GM21786 (cell line): Measurements from ENCODE around the gene ACBD4.
"Not testable (repeated sequence)": the region's sequence is repeated elsewhere in the genome, so short reads cannot be mapped to it uniquely, and the experiment has no call there.

ENCODE experiments used
- ATAC-seq: cut with Tn5 transposase; IDR thresholded peaks from one replicate; pipeline ENCODE4 v1.9.1; 2021; ENCODE audit not compliant: unreplicated experiment

Gene ACBD4

DNA sequence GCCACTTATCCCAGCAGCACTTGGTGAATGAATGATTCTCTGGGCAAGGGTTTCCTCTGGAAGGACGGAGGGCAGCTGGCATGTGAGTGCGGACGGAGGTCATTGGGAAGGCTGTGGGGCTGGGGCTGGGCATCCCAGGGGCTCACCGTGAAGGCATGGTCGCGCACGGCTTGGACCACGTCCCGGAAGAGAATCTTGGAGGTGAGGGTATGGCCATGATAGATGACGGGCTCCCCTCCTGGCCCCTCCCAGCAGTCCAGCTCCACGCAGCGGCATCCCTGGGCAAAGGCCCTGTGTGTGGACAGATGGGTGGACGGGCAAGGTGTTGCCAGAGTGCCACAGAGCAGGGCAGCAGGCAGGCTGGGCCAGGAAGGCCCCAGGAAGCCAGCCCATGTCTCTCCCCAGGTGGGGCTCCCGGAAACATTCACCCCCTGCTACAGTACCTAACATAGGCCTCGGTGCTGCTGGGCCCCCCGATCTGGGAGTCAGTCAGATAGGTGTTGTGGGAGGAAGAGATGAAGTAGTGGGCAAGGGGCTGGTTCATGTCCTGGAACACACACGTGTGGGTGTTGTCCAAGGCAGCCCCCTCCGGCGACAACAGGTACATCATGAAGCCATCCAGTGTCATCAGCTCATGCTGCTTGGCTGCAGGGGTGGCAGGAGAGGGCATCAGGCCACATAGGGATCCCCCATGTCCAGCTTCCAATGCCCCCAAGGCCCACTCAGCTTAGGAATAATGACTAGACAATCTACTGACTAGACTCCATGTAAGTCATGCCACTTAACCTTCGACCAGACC, 17.4 kb upstream of the ACBD4 start:
- no peak for ATAC-seq

DNA sequence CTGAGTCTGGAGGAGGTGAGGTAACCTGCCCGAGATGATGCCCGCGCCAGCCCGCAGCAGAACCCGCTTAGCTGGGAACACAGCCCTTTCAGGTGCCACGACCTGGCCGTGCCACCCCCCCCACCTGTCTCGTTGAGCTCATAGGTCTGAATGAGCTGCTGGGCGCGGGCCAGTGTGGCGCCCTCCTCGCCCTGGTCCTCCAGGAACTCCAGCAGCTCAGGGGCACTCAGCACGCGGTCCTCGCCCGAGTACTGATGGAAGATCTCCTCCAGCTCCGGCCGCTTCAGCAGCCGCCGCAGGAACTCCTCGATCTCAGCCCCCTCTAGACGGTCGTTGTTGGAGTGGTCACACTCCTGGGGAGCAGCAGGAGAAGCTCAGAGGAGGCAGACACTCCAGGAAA, 16.8 kb upstream of the ACBD4 start:
- ATAC-seq, result no peak

DNA sequence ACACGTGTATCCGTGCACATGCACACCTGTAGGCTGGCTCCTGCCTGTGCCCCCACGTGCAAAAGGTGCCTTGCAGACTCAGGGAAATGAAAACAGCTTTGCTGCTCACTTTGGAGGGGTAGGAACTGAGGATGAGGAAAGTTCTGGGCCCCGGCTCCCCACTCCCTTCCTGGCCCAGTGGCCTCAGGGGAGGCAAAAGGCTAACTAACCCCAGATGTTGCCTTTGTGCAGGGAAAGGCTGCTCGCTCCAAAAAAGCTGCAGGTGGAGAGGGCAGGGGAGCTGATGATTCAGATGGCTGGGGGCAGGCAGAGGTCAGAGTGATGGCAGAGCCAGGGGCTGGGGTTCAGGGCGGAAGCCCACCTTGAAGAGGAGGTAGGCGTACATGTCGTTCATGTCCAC, 15.5 kb upstream of the ACBD4 start:
- ATAC-seq, result no peak

DNA sequence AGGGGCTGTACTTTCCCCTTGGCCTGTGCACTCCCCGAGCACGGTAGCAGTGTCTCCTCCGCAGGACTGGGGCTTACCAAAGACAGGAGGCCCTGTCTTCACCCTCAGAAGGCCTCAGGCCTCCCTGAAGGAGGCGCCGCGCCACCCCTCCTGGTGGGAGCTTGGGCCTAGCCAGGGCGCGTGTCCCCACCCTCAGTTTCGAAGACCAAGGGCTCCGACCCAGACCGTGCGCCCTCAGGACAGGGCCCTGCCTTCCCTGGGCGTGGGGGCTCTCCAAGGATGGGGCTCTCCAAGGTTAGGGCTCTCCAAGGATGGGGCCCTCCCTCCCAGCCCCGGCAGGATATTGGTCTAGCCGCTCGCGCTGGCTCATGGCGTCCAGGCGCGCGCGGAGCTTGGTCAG, 14.9 kb upstream of the ACBD4 start:
- ATAC-seq, result no peak

DNA sequence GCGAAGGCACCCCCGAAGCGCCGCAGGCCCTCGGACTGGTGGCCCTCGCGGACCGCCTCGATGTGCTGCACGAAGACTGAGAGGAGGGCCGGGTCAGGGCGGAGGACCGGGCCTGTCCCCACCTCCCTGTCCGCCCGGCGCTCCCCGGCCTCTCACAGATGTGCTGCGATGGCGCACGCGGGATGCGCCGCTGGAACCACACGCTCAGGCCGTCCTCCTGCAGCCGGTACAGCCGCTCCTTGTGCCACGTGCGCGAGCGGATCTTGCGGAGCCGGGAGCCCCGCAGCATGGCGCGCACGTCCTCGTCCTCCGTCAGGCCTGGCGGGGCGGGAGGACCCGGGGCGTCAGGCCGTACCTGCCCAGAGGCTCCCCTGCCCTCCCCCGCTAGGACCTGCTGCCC, 14.4 kb upstream of the ACBD4 start:
- no peak for ATAC-seq

DNA sequence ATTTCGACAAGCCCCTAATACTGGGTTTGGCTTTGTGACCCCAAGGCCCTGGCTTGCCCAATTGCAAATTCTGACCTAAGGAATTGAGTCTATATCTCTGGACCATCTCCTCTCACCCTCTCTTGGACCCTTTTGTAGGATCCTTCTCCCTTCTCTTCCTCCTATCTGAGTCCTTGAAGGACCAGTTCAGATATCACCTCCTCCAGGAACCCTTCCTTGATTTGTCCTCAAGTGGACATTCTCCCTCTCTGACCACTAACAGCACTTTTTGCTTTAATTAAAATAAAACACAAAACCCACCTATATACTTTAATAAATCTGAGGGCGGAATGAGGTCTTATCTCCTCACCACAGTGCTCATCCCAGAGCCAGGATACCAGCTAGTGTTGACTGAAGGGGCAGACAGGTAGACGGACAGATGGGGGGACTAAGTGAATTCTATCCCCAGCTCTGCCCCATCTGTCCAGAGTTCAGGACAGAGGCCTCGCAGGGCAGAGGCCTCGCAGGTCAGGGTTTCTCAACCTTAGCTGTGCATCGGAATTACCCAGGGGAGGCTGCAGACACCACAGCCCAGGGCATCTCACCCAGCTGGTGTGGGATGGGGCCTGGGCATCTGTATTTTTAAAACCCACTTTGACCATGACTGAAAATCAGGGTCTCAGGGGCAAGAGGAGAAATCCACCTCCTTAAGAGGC, 12.3 kb upstream of the ACBD4 start:
- ATAC-seq, result no peak

DNA sequence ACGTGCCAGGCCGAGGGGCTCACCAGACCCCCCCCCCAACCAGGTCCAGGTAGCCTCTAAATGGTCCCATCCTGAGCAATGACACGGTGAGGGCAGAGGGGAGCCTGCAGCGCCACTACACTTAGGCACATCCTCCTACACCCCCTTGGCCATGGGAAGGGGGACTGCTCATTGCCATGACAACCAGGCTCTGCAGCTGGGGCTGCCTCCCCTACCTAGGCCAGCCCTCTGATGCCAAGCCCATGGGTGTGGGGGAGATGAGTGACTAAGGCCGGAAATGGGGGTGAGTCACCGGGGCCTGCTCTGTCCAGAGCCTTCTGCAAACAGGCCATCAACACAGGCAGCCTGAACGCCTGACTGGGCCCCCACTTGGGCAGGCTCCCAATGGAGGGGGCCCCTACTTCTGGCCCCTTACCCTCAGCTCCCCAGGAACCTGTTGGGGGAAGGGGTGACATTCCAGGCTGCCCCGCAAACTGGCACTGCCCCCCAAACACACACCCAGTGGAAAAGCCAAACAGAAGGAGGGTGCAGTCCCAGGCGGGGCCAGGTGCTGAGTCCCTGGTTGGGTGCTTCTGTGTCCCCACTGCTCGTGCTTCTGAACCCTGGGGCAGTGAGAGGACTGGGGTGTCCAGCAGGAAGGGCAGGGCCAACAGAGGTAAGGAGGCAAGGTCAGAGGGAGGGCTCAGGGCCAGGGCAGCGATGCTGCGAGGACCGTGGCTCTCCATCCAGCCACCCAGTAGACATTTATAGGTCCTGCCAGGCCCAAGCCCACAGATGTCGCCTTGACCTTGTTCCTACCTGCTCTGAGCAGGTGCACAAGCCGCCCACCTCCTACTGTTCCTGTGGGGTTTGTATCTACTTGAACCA, 11.3 kb upstream of the ACBD4 start:
- ATAC-seq, result no peak

DNA sequence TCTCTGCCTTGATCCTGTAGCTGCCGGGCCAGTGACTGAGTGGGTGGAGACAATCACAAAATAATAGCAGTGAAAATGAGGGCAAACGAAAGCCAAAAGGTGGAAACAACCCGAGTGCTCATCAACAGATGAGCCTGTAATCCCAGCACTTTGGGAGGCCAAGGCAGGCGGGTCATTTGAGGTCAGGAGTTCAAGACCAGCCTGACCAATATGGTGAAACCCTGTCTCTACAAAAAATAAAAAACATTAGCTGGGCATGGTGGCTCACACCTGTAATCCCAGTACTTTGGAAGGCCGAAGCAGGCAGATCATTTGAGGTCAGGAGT, 10.7 kb upstream of the ACBD4 start:
- ATAC-seq, result not testable (repeated sequence)

DNA sequence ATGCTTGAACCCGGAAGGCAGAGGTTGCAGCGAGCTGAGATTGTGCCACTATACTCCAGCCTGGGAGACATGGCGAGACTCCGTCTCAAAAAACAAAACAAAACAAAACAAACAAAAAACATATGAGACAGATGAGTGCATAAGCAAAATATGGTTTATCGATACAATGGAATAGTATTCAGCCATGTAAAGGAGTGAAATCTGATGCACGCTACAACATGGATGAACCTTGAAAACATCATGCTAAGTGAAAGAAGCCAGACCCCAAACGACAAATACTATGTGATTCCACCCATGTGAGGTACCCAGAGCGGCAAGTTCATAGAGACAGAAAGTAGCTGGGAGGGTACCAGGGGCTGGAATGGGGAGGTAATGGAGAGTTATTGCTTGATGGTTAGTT, 10.0 kb upstream of the ACBD4 start:
- ATAC-seq, result no peak

DNA sequence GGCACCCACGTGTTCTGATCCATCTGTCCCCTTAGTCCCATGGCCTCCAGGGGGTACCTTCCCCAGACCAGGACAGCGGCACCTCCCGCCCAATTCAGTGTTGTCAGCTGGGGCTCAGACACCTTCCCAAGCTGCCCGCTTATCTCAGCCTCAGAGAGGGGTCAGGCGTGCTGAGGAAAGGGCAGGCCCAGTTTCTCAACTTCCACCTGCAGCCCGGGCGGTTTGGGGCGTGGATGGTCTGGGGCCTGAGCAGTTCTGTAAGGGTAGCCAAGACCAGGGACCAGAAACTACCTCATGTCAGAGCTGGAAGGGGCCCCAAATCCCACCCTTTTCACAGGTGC, 8.3 kb upstream of the ACBD4 start:
- ATAC-seq, result no peak

DNA sequence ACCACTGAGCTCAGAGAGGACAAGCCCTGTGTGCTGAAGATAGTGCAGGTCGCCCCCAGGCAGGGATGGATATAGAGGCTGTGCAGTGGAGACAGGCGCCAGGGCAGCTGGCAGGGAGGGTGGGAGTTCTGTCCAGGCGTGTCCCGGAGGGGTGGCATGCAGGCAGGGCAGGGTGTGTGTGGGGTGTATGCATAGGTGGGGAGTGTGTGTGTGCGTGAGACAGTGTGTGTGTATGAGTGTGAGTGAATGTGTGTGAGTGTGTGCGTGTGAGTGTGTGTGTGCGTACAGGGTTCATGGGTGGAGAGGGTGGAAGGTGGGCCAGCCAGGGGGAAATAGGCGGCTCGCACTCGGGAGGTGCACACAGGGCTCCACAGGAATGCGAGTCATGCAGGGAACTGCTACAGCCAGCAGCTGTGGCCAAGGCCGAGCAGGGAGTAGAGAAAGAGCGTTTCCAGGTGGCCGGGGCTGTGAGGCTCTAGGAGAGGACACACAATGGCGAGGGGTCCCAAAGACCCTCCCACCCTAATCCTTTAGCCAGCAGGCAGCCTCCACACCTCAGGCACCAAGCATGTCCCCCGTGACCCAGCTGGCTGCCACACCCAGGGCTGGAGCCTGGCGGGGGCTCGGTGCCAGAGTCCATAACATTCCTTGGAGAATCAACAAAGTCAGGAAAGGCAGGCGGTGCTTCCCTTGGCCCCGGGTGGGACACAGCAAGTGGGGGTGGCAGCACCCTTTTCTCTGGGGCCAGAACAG, 7.8 kb upstream of the ACBD4 start:
- ATAC-seq, result no peak

DNA sequence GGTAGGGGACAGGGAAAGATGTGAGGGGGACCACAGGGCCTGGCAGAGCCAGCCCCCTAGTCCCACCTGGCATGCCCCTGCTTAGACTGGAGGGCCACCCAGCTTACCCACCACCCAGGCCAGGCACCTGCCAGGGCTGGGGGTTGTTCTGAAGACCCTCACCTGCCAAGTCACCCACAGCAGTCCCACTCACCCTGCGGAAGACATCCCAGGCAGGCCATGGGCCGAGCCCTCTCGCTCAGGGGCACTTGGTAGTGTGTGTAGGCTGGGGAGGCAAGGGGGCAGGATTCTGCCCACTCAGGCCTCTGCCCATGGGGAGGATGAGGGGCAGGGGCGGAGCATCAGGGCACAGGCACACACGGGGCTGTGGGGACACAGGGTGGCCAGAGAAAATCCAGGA, 7.2 kb upstream of the ACBD4 start:
- ATAC-seq, result no peak

DNA sequence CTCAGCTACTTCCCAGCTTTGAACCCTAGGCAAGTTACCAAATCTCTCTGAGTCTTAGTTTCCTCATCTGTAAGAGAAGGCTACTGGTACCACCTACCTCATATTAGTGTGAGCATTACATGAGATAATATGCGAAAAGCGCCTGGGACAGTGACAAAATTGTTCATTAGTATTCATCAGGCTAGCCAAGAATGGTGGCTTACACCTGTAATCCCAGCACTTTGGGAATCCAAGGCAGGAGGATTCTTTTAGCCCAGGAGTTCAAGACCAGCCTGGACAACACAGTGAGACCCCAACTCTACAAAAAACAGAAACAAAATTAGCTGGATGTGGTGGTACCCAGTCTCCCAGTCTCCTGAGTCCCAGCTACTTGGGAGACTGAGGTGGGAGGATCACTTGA, 6.5 kb upstream of the ACBD4 start:
- ATAC-seq, result no peak

DNA sequence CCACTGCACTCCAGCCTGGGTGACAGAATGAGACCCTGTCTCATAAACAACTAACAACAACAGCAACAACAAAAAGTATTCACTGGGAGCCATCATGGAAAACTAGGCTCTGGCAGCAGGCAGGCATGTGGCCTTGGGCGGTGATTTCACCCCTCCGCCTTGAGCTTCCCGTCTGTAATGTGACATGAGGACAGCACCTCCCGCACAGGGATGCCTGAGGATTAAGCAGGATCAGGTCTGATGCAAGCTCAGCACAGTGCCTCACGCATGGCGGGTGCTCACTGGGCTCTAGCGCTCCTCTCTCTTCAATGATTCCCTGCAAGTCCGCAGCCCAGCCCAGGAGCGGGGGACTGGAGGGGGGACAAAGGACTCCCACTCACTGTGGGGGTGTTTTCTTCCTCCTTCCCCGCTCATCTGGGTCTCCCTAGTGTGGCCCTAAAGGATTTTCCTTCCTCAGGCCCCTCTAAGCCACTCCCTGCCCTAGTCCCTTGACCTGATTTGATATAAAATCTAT, 6.0 kb upstream of the ACBD4 start:
- no peak for ATAC-seq

DNA sequence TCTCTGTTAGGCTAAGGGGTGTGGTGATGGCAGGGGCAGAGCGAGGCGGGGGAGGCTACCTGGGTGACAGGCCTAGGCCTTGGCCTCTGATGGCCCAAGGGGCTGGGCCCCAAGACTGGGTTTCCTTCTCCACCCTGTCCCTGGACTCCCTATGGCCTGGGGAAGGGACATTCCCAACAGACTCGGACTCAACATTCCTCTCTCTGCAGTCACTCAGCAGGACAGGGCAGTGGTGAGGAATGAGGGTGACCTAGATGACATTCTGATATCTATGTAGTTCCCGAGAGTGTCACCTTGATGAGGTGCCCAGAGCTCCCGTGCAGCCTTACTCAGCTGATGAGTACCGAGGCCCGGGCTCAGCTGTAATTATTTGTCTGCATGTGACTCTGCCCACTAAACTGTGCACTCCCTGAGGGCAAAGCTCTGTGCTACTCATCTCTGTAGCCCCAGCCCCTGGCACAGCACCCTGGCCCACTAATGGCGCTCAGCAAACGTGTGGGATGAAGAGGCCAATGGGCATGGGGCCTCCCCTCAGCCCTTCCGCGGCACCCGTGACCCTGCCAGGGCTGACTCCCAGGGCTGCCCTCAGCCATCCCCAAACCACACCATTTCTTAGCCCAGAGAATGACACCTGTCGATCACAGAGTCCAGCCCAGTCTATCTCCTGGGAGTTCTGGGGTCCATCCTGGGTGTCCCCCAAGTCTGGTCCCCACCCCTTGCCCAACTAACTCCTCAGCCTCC, 5.4 kb upstream of the ACBD4 start:
- no peak for ATAC-seq

DNA sequence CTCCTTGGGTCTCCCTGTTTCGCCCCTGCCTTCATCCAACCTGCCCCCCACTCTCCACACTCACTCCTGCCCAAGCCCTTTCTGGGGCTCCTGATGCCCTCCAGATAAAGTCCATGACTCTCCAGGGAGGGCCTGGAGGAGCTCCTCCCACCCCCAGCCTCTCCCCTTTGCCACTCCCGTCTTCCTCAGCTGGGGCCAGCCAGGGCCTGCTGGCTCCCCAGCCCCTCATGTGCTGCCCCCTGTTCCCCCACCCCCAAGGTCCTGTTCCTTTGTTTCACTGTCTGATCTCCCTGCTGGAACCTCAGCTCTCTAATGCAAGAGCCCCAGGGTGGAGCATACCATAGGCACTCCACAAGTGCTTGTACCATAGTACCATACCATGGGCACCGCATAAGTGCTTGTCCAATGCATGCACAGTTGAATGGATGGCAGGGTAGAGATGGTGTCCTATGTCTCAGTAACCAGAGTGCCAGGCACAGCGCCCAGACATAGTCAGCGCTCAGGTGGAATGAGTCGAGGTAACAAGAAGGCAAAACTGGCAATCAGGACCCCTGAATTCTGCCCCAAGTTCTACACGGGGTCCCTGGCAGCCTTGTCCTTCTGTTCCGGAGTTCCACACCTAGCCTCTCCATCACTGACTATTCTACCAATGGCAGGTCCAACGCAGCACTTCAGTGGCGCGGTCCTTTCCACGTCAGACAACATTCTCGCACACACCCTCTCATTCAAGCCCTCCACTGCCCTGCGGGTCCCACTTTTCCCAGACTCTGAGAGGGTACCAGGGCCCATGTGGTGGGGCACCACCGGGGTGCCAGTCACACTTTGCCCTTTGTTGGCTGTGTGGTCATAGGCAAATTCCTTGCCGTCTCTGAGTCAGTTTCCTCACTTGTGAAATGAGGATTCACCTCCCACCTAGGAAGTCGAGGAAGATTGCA, 4.5 kb upstream of the ACBD4 start:
- ATAC-seq, result no peak

DNA sequence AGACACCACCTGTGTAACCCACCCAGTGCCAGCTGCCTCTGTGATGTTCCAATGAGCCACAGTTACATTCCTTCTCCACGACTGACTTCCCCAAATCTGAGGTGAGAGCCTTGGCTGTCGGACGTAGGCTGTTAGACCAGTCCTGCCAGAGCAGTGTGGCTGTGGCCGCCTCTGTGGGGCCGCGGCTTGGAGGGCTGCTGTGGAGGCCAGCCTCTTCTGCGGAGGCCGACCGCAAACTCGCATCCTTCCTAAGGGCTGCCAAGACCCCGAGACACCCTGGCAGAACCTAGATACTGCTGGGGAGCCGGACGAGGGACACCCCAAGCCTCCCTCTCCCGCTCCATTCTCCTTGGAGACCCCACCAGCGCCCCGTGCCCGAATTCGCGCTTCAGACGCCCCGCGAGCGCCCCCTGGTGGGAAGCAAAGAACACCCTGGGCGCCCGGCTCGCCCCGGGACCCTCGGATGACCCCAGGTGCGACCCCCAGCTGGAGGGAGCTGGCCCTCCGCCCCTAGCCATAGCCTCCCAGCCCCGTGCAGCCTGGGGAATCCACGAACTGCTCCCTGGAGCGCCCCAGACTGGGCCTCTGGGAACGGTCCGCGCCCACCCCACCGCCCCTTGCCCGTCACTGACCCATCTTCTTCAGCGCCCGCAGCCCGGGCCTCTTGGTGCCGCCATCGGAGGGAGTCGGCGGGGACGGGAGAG, 3.7 kb upstream of the ACBD4 start:
- ATAC-seq, result no peak

DNA sequence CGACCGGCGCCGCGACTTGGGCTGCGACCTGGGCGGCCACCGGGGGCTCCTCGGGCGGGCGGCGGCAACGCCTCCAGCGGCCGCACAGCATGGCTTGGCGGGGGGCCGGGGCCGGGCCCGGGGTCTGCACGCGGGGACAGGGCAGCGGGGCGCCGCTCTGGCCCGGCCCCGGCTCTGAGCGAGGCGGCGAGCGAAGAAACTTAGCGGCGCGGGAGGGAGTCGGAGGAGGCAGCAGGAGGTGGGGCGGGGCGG, 3.2 kb upstream of the ACBD4 start, which contains the start of gene PLCD3:
TSS of gene PLCD3 (minus strand) at position 196 of the 252 bp plus-strand sequence. CDS start at position 91, 105 bp downstream.
- no peak for ATAC-seq
